A673 (cell line): ENCODE data around the gene LMO1. TPM values are rescaled to one million over a fixed set of nuclear protein-coding genes. Genes with fewer than 3 reads are reported as not detected.

Source experiments
- BruUV-seq: library from RNA; stranded (reverse); fragments of 400-500 nt; replicated peaks from 2 replicates; lab custom pipeline; 2021; lab: Mats Ljungman, UMichigan
- CTCF ChIA-PET: fragments of 300-600 bp; sonication (Branson Sonifier 250); formaldehyde crosslinking; loops from one replicate; lab custom pipeline; 2022; ENCODE audit warnings: antibody characterized with exemption; lab: Charles Lee
- POLR2A ChIA-PET: fragments of 300-600 bp; sonication (Branson Sonifier 250); formaldehyde crosslinking; loops from one replicate; lab custom pipeline; 2022; ENCODE audit warnings: antibody characterized with exemption; ENCODE audit not compliant: low non-redundant PET; lab: Charles Lee
- DNase-seq: peaks from one replicate; pipeline ENCODE4 v3.0.0-alpha.2; 2015; ENCODE audit warnings: low spot score
- H3K27ac ChIP-seq: fragments of 200-600 bp; sonication (generic); 2 replicates; pipeline ENCODE4 v1.5.1; 2016; ENCODE audit warnings: mixed run types, low read depth, mild to moderate bottlenecking, mixed read lengths, antibody characterized with exemption, low read length; ENCODE audit not compliant: poor library complexity, severe bottlenecking
- H3K27me3 ChIP-seq: fragments of 200-600 bp; sonication (generic); replicated peaks from 2 replicates; pipeline ENCODE4 v1.6.1; 2017; ENCODE audit warnings: mixed run types, low read depth, mild to moderate bottlenecking, mixed read lengths, antibody characterized with exemption, low read length; ENCODE audit not compliant: insufficient read depth, poor library complexity
- H3K36me3 ChIP-seq: fragments of 200-600 bp; sonication (generic); 2 replicates; pipeline ENCODE4 v1.6.1; 2016; ENCODE audit warnings: mixed run types, mild to moderate bottlenecking, mixed read lengths, antibody characterized with exemption, low read length; ENCODE audit not compliant: insufficient read depth, poor library complexity, severe bottlenecking
- H3K4me1 ChIP-seq: fragments of 200-600 bp; sonication (generic); 2 replicates; pipeline ENCODE4 v1.6.1; 2017; ENCODE audit warnings: mixed run types, mild to moderate bottlenecking, mixed read lengths, antibody characterized with exemption, low read length; ENCODE audit not compliant: insufficient read depth, poor library complexity, severe bottlenecking
- H3K4me3 ChIP-seq: fragments of 200-600 bp; sonication (generic); 2 replicates; pipeline ENCODE4 v1.5.1; 2016; ENCODE audit warnings: low read depth, mixed run types, mild to moderate bottlenecking, mixed read lengths, low read length; ENCODE audit not compliant: poor library complexity, severe bottlenecking
- H3K9me3 ChIP-seq: fragments of 200-600 bp; sonication (generic); 2 replicates; pipeline ENCODE4 v1.6.1; 2016; ENCODE audit warnings: mixed run types, low read depth, mild to moderate bottlenecking, mixed read lengths, antibody characterized with exemption, low read length; ENCODE audit not compliant: poor library complexity, severe bottlenecking
- EZH2 ChIP-seq: fragments of 200-600 bp; sonication (generic); IDR thresholded peaks from 2 replicates; pipeline ENCODE4 v1.6.1; 2017; ENCODE audit warnings: borderline replicate concordance, low read depth, mild to moderate bottlenecking, mixed read lengths, antibody characterized with exemption, low read length; ENCODE audit not compliant: poor library complexity, severe bottlenecking
- intact Hi-C: fragments of 100-400 bp; cut with micrococcal nuclease; formaldehyde crosslinking; loops from one replicate; pipeline ENCODE4 v1.10.0; 2022; ENCODE audit not compliant: unreplicated experiment
- total RNA-seq: library from RNA; stranded (reverse); gene quantifications from 2 replicates; pipeline ENCODE4 v1.2.3, GENCODE V29; 2021
- TF ChIP-seq, protein P1 (sequence below): fragments of 300-800, 200-600 bp; sonication (generic); conservative IDR thresholded peaks from 2 replicates; pipeline ENCODE4 v1.5.1; 2017; ENCODE audit warnings: low read depth, mild to moderate bottlenecking, antibody characterized with exemption, low read length, moderate library complexity, mixed read lengths

Gene LMO1
- total RNA-seq, 1 experiment from 2014 or later: not detected

DNA sequence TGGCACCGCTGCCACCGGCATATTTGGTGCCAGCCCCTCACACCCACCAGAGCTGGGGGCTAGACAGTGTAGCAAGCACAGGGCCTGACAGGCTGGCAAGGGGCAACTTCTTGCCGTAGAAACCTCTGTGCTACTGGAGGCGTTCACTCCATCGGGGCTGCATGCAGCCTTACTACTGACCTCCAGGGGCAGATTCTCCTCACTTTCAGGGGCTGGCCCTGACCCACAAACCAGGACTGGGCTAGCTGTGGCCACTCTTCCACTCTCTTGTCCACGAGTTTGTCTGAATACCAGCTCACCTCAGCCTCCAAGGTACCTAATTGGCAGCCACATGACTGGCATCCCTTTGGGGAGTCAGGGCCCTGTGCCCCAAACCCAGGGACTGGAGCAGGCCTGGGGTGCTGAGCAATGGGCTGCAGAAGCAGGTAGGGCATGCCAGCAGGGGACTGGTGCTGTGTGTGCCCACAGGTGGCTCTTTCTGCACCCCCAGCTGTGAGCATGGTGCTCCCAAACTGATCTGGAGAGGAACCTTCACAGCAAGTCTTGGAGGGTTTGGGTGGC lies 2.1 kb upstream of the LMO1 start:
- peaks cover 97% of the 10 kb centered on the region for H3K27me3 ChIP-seq
- H3K4me1 ChIP-seq: peaks cover 3% of the 10 kb centered on the region
- no peak for DNase-seq
- ChIA-PET POLR2A (no interaction called here), CTCF (interaction anchor here (0.6 kb wide), 1 partner anchor 64 kb away, joined by 5 read pairs; no protein-coding TSS in a partner anchor)
- TF ChIP-seq, protein P1, sequence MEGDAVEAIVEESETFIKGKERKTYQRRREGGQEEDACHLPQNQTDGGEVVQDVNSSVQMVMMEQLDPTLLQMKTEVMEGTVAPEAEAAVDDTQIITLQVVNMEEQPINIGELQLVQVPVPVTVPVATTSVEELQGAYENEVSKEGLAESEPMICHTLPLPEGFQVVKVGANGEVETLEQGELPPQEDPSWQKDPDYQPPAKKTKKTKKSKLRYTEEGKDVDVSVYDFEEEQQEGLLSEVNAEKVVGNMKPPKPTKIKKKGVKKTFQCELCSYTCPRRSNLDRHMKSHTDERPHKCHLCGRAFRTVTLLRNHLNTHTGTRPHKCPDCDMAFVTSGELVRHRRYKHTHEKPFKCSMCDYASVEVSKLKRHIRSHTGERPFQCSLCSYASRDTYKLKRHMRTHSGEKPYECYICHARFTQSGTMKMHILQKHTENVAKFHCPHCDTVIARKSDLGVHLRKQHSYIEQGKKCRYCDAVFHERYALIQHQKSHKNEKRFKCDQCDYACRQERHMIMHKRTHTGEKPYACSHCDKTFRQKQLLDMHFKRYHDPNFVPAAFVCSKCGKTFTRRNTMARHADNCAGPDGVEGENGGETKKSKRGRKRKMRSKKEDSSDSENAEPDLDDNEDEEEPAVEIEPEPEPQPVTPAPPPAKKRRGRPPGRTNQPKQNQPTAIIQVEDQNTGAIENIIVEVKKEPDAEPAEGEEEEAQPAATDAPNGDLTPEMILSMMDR: no peak
- no peak for TF ChIP-seq EZH2
- BruUV-seq: no TSS peak
- intact Hi-C loops: no loop called here
- no peaks in the 10 kb centered on the region for H3K36me3 ChIP-seq
- no peak overlapping the region for H3K4me3 ChIP-seq
- no peaks in the 10 kb centered on the region for H3K9me3 ChIP-seq
- H3K27ac ChIP-seq: no peak overlapping the region

DNA sequence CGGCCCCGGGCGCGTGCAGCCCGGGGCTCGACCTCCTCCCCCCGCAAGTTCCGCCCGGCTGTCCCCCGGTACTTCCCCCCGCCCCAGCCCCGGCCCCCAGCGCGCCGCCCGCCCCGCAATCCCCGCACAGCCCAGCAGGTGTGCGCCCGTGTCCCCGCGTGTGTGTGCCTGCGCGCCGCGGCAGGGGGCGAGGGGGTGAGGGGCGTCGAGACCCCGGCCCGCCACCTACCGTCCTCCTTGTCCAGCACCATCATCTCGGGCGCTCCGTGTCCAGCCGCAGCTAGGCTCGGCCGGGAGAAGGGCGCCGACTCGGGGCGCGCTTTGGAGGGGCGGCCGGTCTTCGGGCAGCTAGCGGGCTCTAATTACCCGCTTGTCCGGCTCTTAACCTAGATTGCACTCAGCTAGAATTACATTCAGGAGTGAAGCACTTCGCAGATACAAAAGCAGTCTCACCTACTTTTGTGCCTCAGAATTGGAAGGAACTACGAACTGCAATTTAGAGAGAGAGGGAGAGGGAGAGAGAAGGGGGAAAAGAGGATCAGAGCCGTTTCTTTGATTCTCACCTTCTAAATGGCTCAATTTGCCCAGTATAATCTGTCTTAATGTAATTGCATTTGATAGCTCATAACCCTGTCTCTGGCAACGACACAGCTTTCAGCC lies 439 bp downstream of the LMO1 start:
- no peaks in the 10 kb centered on the region for H3K36me3 ChIP-seq
- H3K27me3 ChIP-seq: peaks cover 97% of the 10 kb centered on the region
- DNase-seq: no peak
- ChIA-PET POLR2A (no interaction called here), CTCF (interaction anchor here (0.7 to 1.0 kb wide), 4 partner anchors 10 to 696 kb away, joined by 3 to 12 read pairs (median 5); no protein-coding TSS in a partner anchor)
- peaks cover 3% of the 10 kb centered on the region for H3K4me1 ChIP-seq
- BruUV-seq: no TSS peak
- TF ChIP-seq EZH2: no peak
- TF ChIP-seq, protein P1: no peak
- no peaks in the 10 kb centered on the region for H3K9me3 ChIP-seq
- intact Hi-C loops: loop anchor here (2.0 kb wide), 1 partner anchor 38 kb away; no protein-coding TSS in a partner anchor
- no peak overlapping the region for H3K4me3 ChIP-seq
- H3K27ac ChIP-seq: no peak overlapping the region

DNA sequence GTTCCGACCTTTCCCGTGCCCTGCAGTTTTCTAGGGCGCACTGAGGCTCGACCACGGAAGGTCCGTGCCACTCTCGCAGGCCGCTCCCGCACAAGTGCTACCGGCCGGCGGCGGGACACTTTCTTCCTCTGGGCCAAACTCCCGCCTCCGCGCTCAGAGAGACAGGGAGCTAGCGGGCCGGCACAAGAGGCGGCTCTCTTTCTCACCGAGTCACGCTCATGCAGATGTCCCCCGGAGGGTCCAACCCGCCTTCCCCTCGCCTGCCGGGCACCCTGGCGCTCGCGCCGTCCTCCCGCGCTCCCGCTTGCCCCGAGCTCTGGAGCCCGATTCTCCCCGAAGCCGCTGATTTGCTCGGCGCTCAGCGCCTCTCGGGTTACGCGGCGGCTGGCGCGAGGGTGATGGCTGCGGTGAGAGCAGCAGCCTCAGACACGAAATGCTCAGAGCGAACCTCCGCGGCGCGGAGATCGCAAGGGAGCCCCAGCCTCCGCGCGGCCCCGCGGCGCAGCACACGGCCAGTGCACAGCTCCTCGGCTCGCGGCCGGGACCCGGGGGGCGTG lies 1.0 kb downstream of the LMO1 start:
- Histone ChIP-seq H3K36me3 (no peaks in the 10 kb centered on the region), H3K27me3 (peaks cover 97% of the 10 kb centered on the region), H3K27ac (no peak overlapping the region), H3K4me3 (no peak overlapping the region), H3K9me3 (no peaks in the 10 kb centered on the region), H3K4me1 (peaks cover 3% of the 10 kb centered on the region)
- peak; percentile 39 for DNase-seq
- ChIA-PET POLR2A (no interaction called here), CTCF (interaction anchor here (0.7 kb wide), 1 partner anchor 697 kb away, joined by 3 read pairs; no protein-coding TSS in a partner anchor)
- peak; percentile 84 for TF ChIP-seq EZH2
- TF ChIP-seq, protein P1: no peak
- BruUV-seq: no TSS peak
- intact Hi-C loops: loop anchor here (2.0 kb wide), 1 partner anchor 38 kb away; no protein-coding TSS in a partner anchor
